HG03139 (cell line): ENCODE measurements around the gene ZNF469.
"Not testable (repeated sequence)": the region's sequence is repeated elsewhere in the genome, so short reads cannot be mapped to it uniquely, and the experiment has no call there.

Experiments used
- ATAC-seq: cut with Tn5 transposase; IDR thresholded peaks from one replicate; pipeline ENCODE4 v1.9.1; 2021; ENCODE audit not compliant: unreplicated experiment

ZNF469 gene

DNA sequence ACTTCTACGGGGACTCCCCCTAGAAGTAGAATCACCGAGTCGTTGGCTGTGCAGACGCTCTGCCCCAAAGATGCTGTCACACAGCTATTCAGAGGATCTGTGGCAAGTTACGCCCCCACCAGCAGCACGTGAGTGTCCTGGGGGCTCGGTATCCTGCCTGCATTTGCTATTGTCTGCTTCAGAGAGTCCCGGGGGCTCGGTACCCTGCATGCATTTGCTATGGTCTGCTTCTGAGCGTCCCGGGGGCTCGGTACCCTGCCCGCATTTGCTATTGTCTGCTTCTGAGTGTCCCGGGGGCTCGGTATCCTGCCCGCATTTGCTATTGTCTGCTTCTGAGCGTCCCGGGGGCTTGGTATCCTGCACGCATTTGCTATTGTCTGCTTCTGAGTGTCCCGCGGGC is 23.8 kb upstream of the ZNF469 start:
- no peak for ATAC-seq

GRCh38 chr16:88360401-88360800 is 22.4 kb upstream of the ZNF469 start:
- not testable (repeated sequence) for ATAC-seq

DNA sequence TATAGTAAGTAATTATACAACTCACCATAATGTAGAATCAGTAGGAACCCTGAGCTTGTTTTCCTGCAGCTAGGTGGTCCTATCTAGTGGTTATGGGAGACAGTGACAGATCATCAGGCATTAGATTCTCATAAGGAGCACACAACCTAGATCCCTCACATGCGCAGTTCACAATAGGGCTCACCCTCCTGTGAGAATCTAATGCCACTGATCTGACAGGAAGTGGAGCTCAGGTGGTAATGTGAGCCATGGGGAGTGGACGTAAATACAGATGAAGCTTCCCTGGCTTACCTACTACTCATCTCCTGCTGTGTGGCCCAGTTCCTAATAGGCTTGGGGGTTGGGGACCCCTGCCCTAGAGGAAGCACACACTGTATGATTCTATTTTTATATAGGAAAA is 21.8 kb upstream of the ZNF469 start:
- ATAC-seq: no peak

GRCh38 chr16:88361775-88362174 is 21.0 kb upstream of the ZNF469 start:
- ATAC-seq: no peak

- no peak for ATAC-seq
These were observed 19.4 kb upstream of the ZNF469 start for GRCh38 chr16:88363239-88363891.

DNA sequence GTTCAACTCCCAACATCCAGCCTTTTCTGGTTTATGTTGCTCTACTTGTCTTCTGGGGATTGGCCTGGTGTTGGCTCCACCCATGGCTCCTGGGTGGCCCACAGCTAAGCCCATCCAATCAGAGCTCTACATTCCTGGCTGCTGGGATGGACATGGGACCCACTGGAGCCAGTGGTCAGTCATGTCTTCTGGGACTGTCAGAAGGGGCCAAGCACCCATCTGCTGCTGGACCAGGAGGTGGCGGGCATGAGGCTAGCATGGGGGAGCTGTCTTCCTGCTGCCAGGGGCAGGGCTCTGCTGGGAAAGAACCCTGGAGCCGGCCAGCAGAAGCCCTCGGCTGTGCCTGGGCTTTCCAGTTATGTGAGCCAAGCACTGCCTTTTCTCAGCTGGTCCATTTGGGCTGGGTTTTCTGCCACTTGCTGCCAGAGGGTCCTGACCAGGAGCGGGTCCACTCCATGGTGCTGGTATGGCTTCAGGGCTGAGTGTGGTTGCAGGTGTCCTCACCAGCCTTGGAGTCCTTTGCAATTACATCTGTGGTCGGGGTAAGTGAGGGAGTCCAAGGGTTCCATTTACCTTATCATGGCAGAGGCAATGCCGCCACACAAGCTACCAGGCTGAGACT is 17.4 kb upstream of the ZNF469 start:
- no peak for ATAC-seq

GRCh38 chr16:88366032-88366703 is 16.6 kb upstream of the ZNF469 start:
- no peak for ATAC-seq

- no peak for ATAC-seq
These were observed 16.1 kb upstream of the ZNF469 start for GRCh38 chr16:88366704-88367047.

- no peak for ATAC-seq
These were observed 15.2 kb upstream of the ZNF469 start for GRCh38 chr16:88367560-88367959.

DNA sequence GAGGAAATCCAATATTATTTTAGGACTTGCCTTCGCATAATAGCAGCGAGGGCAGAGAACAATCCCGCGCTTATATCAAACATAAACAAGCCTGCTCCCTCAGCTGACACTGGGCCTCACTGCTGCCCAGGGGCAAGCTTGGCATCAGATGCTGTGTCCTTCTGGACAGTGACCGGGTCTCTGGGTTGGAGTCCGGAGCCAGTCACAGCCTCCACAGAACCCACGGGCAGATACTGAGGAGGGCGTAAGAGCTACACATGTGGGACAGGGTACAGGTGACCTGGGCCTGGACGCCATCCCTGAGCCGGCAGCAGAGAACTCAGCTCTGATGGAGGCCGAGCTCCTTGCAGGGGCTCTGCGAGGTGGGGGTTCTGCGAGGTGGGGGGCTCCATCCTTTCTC is 14.7 kb upstream of the ZNF469 start:
- ATAC-seq: no peak

DNA sequence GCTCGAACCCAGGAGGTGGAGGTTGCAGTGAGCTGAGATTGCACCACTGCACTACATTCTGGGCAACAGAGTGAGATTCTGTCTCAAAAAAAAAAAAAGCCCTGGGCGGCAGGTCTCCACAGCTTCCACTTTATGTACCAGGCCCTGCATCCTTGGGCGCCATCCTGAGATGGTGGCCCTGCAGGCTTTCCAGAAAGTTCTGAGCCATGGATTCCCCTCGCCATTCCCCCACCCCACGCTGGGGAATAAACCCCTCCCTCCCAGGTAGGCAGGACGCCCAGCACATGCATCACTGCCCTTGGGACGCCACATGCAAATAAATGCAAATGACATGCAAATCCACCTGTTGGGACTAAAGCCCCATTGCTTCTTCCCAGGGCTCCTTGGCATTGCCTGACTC is 13.8 kb upstream of the ZNF469 start:
- no peak for ATAC-seq

GRCh38 chr16:88369447-88370008 is 13.2 kb upstream of the ZNF469 start:
- no peak for ATAC-seq

DNA sequence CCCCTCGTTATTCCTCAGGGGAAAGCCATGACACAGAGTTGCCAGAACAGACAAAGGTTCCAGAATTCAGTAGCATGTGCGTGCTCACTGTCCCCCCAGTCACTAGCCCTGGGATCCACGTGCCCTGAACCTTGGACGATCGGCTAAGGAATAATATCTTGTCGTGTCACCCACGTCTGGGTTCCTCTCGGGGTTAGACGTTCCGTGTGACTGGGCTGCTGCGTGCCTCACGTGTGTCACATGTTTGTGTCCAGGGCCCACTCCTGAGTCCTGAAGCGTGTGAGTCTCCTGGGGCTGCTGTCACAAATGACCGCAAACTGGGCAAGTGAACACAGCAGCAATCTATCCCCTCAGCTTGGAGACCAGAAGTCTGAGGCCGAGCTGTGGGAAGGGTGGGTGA is 12.4 kb upstream of the ZNF469 start:
- ATAC-seq: no peak

DNA sequence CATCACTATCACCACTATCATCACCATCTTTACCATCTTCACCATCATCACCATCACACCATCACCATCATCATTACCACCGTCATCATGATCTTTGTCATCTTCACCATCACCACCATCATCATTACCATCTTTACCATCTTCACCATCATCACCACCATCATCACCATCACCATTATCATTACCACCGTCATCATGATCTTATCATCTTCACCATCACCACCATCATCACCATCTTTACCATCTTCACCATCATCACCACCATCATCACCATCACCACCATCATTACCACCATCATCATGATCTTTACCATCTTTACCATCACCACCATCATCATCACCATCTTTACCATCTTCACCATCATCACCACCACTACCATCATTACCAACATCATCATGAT is 10.2 kb upstream of the ZNF469 start:
- no peak for ATAC-seq

DNA sequence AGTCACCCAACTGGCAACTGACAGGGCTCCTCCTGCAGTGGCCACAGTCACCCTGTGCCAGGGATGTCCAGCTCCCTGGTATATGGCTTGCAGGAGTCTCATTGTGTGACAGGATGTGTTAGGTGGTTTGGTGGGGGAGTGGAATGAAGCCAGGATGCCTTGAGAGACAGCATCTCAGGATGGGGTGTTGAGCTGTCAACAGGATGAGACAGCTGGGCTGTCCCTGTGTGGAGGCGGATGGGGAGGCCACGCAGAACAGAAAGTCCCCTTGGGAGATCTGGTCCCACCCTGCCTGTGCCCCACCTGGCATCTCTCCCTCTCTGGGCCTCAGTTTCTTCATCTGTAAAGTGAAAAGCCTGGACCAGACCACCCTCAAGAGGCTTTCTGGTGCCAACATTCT is 9.5 kb upstream of the ZNF469 start:
- no peak for ATAC-seq

- no peak for ATAC-seq
These were observed 8.7 kb upstream of the ZNF469 start for GRCh38 chr16:88373927-88374492.

- ATAC-seq: no peak
These were observed 8.0 kb upstream of the ZNF469 start for GRCh38 chr16:88374736-88375135.

DNA sequence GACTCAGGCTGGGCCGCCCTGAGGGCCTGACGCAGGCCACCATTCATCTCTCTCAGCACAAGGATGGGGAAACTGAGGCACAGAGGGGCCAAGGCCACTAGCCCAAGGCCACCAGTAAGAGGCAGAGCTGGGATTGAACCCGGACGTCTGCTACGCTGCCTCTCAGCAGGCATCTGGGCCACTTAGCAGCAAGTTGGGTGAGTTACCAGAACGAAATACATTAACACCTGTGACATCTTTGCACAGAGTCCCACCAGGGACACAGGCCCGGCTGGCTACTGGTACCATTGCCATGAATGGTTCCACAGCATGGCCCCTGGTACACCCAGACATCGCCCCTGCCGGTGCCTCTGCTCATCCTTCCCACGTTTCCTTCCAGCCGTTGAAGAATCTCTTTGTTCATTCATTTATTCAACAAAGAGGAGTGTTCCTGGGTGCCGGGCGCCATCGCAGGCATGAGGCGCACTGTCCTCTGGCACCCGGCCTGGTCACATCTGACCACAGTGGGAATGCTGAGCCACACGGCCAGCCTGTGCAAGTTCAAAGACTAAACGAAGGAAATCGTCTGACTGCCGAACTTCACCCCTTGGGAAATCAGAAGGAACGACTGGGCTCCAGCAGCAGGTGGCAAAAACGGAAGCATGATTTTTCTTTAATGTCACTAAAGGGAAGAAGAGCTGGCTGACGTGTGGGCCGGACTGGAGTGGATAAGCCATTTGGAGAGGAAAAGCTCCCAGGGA is 7.4 kb upstream of the ZNF469 start:
- no peak for ATAC-seq

DNA sequence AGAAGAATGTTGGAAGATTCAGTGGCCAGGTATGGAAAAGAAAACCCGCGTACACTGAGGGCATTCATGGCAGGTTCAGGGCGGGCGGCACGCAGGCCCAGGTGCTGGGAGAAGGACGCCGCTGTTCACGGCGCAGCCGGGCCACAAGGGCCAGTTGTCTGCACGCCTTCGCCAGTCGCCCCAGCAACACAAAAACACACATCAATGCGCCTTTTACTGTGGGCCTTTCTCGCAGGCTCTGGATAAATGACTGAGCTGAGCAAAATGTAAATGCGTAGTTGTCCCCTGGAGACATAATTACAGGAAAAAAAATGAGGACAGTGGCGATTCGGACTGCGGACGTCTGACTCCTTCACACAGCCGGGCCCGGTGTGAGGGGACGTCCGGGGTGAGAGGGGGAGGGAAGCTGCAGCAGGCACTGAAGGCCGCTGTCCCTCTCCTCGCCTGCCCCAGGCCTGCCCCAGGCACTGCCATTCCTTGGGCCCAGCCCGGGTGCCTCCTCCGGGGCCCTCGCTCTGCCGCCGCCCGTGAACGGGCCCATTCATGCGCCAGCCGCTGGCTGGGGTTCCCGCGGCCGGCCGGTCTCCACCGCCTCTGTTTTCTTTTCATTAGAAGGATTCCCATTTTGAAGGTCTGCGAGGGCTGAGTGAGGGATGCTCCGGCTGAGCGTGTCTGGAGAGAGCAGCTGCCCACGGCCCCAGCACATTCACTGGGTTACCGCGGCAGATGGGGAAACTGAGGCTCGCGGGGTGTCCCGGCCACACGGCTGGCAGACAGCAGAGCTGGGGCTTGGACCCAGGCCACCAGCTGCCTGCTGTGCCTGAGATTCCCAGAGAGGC is 6.5 kb upstream of the ZNF469 start:
- ATAC-seq: no peak
